Activated CD4-positive, alpha-beta T cell treated with anti-CD3 and anti-CD28 coated beads for 36 hours (primary cell): ENCODE data around the gene C10orf95. TPM values are rescaled to one million over a fixed set of nuclear protein-coding genes. Genes with fewer than 3 reads are reported as not detected.

Experiments
- ATAC-seq: fragments of 200-7000 bp; cut with Tn5 transposase; one replicate; pipeline ENCODE4 v1.10.0; 2021; ENCODE audit warnings: mild to moderate bottlenecking, moderate library complexity
- CTCF ChIA-PET: fragments of 350-600 bp; sonication (Branson Sonifier 250); formaldehyde crosslinking; loops from one replicate; lab custom pipeline; 2021; ENCODE audit warnings: antibody characterized with exemption; lab: Charles Lee
- POLR2A ChIA-PET: fragments of 350-600 bp; sonication (Branson Sonifier 250); formaldehyde crosslinking; loops from one replicate; lab custom pipeline; 2021; ENCODE audit warnings: antibody characterized with exemption, inconsistent platforms; lab: Charles Lee
- DNase-seq: peaks from one replicate; pipeline ENCODE4 v3.0.0-alpha.2; 2020
- H3K27ac Mint-ChIP-seq: one replicate; pipeline ENCODE4 v1.8.0; 2021; ENCODE audit warnings: mixed read lengths
- H3K27me3 Mint-ChIP-seq: one replicate; pipeline ENCODE4 v1.8.0; 2021; ENCODE audit warnings: mixed read lengths
- H3K36me3 Mint-ChIP-seq: one replicate; pipeline ENCODE4 v1.8.0; 2021; ENCODE audit warnings: low read depth, mixed read lengths
- H3K4me1 Mint-ChIP-seq: one replicate; pipeline ENCODE4 v1.8.0; 2021; ENCODE audit warnings: mixed read lengths
- H3K4me3 Mint-ChIP-seq: one replicate; pipeline ENCODE4 v1.8.0; 2021; ENCODE audit warnings: mild to moderate bottlenecking, moderate library complexity, mixed read lengths
- H3K9me3 Mint-ChIP-seq: one replicate; pipeline ENCODE4 v1.8.0; 2021; ENCODE audit warnings: low read depth, mixed read lengths
- intact Hi-C, 2 experiments: fragments of 100-400 bp; cut with DNase I in 1 of 2; cut with micrococcal nuclease in 1 of 2; formaldehyde crosslinking; loops; one replicate each; pipeline versions ENCODE4 v1.14.2 to v1.15.1; 2022 to 2024; cut with DNase I, micrococcal nuclease
- total RNA-seq, 2 experiments: library from RNA; stranded (reverse); gene quantifications; one replicate each; pipeline ENCODE4 v1.2.3, GENCODE V29; 2021

Gene C10orf95
- total RNA-seq, 2 experiments from 2014 or later: 0.27 to 0.32 TPM

- H3K27me3 Mint-ChIP-seq: no peaks in the 10 kb centered on the region
- H3K4me1 Mint-ChIP-seq: peaks cover 13% of the 10 kb centered on the region
- intact Hi-C loops: no loop called here
- no peak for DNase-seq
- POLR2A ChIA-PET: interaction anchor here (0.6 kb wide), 1 partner anchor 25 kb away, joined by 3 read pairs; no protein-coding TSS in a partner anchor
- H3K27ac Mint-ChIP-seq: peak overlapping the region; percentile 31
- H3K36me3 Mint-ChIP-seq: peaks cover 15% of the 10 kb centered on the region
- no peaks in the 10 kb centered on the region for H3K9me3 Mint-ChIP-seq
- ATAC-seq: no peak
- no peak overlapping the region for H3K4me3 Mint-ChIP-seq
- CTCF ChIA-PET: interaction anchor here (0.6 to 3.2 kb wide), 10 partner anchors 19 to 1293 kb away, joined by 3 to 19 read pairs (median 10); partner anchors contain the start of gene C10orf95
Observed at GRCh38 chr10:102480396-102480795, 29.1 kb upstream of the C10orf95 start.

GRCh38 chr10:102479651-102480050 is 28.3 kb upstream of the C10orf95 start:
- H3K36me3 Mint-ChIP-seq: peaks cover 14% of the 10 kb centered on the region
- CTCF ChIA-PET: interaction anchor here (0.5 to 3.2 kb wide), 26 partner anchors 11 to 953 kb away, joined by 3 to 19 read pairs (median 4); partner anchors contain the start of genes C10orf95 and ELOVL3
- H3K9me3 Mint-ChIP-seq: no peaks in the 10 kb centered on the region
- H3K4me3 Mint-ChIP-seq: no peak overlapping the region
- no peak overlapping the region for H3K27ac Mint-ChIP-seq
- no peak for ATAC-seq
- DNase-seq: no peak
- H3K27me3 Mint-ChIP-seq: no peaks in the 10 kb centered on the region
- peaks cover 16% of the 10 kb centered on the region for H3K4me1 Mint-ChIP-seq
- POLR2A ChIA-PET: interaction anchor here (0.6 to 1.3 kb wide), 3 partner anchors 25 to 1011 kb away, joined by 3 to 4 read pairs (median 3); no protein-coding TSS in a partner anchor
- intact Hi-C loops: loop anchor here (1.0 to 5.0 kb wide), 9 partner anchors 29 to 311 kb away; partner anchors contain the start of genes C10orf95 (in 1 of the 2) and FBXL15 (in 1 of the 2)

- no peak overlapping the region for H3K4me3 Mint-ChIP-seq
Observed at GRCh38 chr10:102476466-102477141, 25.3 kb upstream of the C10orf95 start.

GRCh38 chr10:102475451-102476040 is 24.2 kb upstream of the C10orf95 start:
- H3K27ac Mint-ChIP-seq: peak overlapping the region; percentile 19

More at GRCh38 chr10:102476466-102477141, 25.3 kb upstream of the C10orf95 start:
- Mint-ChIP-seq H3K4me1 (peaks cover 28% of the 10 kb centered on the region), H3K9me3 (no peaks in the 10 kb centered on the region), H3K27ac (peak overlapping the region; percentile 78), H3K36me3 (peaks cover 11% of the 10 kb centered on the region), H3K27me3 (no peaks in the 10 kb centered on the region)
- CTCF ChIA-PET: interaction anchor here (0.6 to 0.7 kb wide), 2 partner anchors 90 to 247 kb away, joined by 3 read pairs; no protein-coding TSS in a partner anchor
- intact Hi-C loops: loop anchor here in 1 of 2 experiments (5.0 kb wide), 1 partner anchor 54 kb away; the partner anchor contains the start of gene FBXL15
- ATAC-seq (no peak), DNase-seq (peak; percentile 36)
- POLR2A ChIA-PET: interaction anchor here (0.7 kb wide), 1 partner anchor 301 kb away, joined by 3 read pairs; no protein-coding TSS in a partner anchor

GRCh38 chr10:102473445-102474331 is 22.3 kb upstream of the C10orf95 start:
- peaks cover 21% of the 10 kb centered on the region for H3K4me1 Mint-ChIP-seq
- ChIA-PET POLR2A (no interaction called here), CTCF (interaction anchor here (0.6 to 1.9 kb wide), 9 partner anchors 21 to 369 kb away, joined by 3 to 4 read pairs (median 3); no protein-coding TSS in a partner anchor)
- intact Hi-C loops: no loop called here
- H3K36me3 Mint-ChIP-seq: peaks cover 8% of the 10 kb centered on the region
- H3K27me3 Mint-ChIP-seq: no peaks in the 10 kb centered on the region
- ATAC-seq (peak; percentile 79), DNase-seq (peak; percentile 33)
- no peak overlapping the region for H3K4me3 Mint-ChIP-seq
- no peaks in the 10 kb centered on the region for H3K9me3 Mint-ChIP-seq
- H3K27ac Mint-ChIP-seq: peak overlapping the region; percentile 59

More at GRCh38 chr10:102475451-102476040, 24.2 kb upstream of the C10orf95 start:
- H3K9me3 Mint-ChIP-seq: no peaks in the 10 kb centered on the region
- DNase-seq (no peak), ATAC-seq (no peak)
- CTCF ChIA-PET: interaction anchor here (0.5 to 1.9 kb wide), 2 partner anchors 306 to 1012 kb away, joined by 3 to 4 read pairs; no protein-coding TSS in a partner anchor
- POLR2A ChIA-PET: no interaction called here
- intact Hi-C loops: loop anchor here in 1 of 2 experiments (5.0 kb wide), 1 partner anchor 53 kb away; the partner anchor contains the start of gene FBXL15
- no peaks in the 10 kb centered on the region for H3K27me3 Mint-ChIP-seq
- peaks cover 28% of the 10 kb centered on the region for H3K4me1 Mint-ChIP-seq
- no peak overlapping the region for H3K4me3 Mint-ChIP-seq
- H3K36me3 Mint-ChIP-seq: peaks cover 11% of the 10 kb centered on the region

GRCh38 chr10:102470579-102471546 is 19.5 kb upstream of the C10orf95 start:
- CTCF ChIA-PET: interaction anchor here (0.9 to 2.0 kb wide), 3 partner anchors 8 to 241 kb away, joined by 3 to 6 read pairs (median 3); no protein-coding TSS in a partner anchor
- H3K4me1 Mint-ChIP-seq: peaks cover 15% of the 10 kb centered on the region

GRCh38 chr10:102468683-102469082 is 17.3 kb upstream of the C10orf95 start:
- CTCF ChIA-PET: interaction anchor here (0.5 to 1.7 kb wide), 2 partner anchors 10 to 228 kb away, joined by 4 to 5 read pairs; no protein-coding TSS in a partner anchor
- DNase-seq (no peak), ATAC-seq (no peak)
- no peaks in the 10 kb centered on the region for H3K27me3 Mint-ChIP-seq
- POLR2A ChIA-PET: interaction anchor here (1.1 kb wide), 1 partner anchor 17 kb away, joined by 3 read pairs; the partner anchor contains the start of gene C10orf95
- no peak overlapping the region for H3K4me3 Mint-ChIP-seq
- H3K27ac Mint-ChIP-seq: no peak overlapping the region
- peaks cover 14% of the 10 kb centered on the region for H3K4me1 Mint-ChIP-seq
- no peaks in the 10 kb centered on the region for H3K9me3 Mint-ChIP-seq
- intact Hi-C loops: no loop called here
- H3K36me3 Mint-ChIP-seq: peaks cover 2% of the 10 kb centered on the region

More at GRCh38 chr10:102470579-102471546, 19.5 kb upstream of the C10orf95 start:
- Mint-ChIP-seq H3K9me3 (no peaks in the 10 kb centered on the region), H3K27ac (no peak overlapping the region), H3K27me3 (no peaks in the 10 kb centered on the region), H3K4me3 (no peak overlapping the region), H3K36me3 (peaks cover 4% of the 10 kb centered on the region)
- POLR2A ChIA-PET: no interaction called here
- ATAC-seq: no peak
- intact Hi-C loops: no loop called here
- DNase-seq: no peak

GRCh38 chr10:102467971-102468438 is 16.7 kb upstream of the C10orf95 start:
- no peak for DNase-seq
- no peaks in the 10 kb centered on the region for H3K9me3 Mint-ChIP-seq
- H3K4me1 Mint-ChIP-seq: peaks cover 11% of the 10 kb centered on the region
- peaks cover 2% of the 10 kb centered on the region for H3K36me3 Mint-ChIP-seq
- no peak for ATAC-seq
- POLR2A ChIA-PET: no interaction called here
- intact Hi-C loops: no loop called here
- CTCF ChIA-PET: interaction anchor here (1.7 kb wide), 1 partner anchor 11 kb away, joined by 5 read pairs; no protein-coding TSS in a partner anchor
- H3K4me3 Mint-ChIP-seq: no peak overlapping the region
- H3K27ac Mint-ChIP-seq: no peak overlapping the region
- H3K27me3 Mint-ChIP-seq: no peaks in the 10 kb centered on the region

- DNase-seq: no peak
- peaks cover 12% of the 10 kb centered on the region for H3K4me1 Mint-ChIP-seq
- H3K9me3 Mint-ChIP-seq: no peaks in the 10 kb centered on the region
- ATAC-seq: no peak
- no peaks in the 10 kb centered on the region for H3K27me3 Mint-ChIP-seq
- POLR2A ChIA-PET: no interaction called here
- intact Hi-C loops: no loop called here
- H3K36me3 Mint-ChIP-seq: peaks cover 2% of the 10 kb centered on the region
- no peak overlapping the region for H3K27ac Mint-ChIP-seq
- H3K4me3 Mint-ChIP-seq: no peak overlapping the region
- CTCF ChIA-PET: interaction anchor here (1.0 kb wide), 1 partner anchor 32 kb away, joined by 5 read pairs; no protein-coding TSS in a partner anchor
Observed at GRCh38 chr10:102467318-102467717, 16.0 kb upstream of the C10orf95 start.
